GM21529 (cell line): ENCODE data around the gene PCK2.

ENCODE experiments used
- ATAC-seq: cut with Tn5 transposase; IDR thresholded peaks from one replicate; pipeline ENCODE4 v1.9.1; 2021; ENCODE audit not compliant: unreplicated experiment

Gene PCK2

DNA sequence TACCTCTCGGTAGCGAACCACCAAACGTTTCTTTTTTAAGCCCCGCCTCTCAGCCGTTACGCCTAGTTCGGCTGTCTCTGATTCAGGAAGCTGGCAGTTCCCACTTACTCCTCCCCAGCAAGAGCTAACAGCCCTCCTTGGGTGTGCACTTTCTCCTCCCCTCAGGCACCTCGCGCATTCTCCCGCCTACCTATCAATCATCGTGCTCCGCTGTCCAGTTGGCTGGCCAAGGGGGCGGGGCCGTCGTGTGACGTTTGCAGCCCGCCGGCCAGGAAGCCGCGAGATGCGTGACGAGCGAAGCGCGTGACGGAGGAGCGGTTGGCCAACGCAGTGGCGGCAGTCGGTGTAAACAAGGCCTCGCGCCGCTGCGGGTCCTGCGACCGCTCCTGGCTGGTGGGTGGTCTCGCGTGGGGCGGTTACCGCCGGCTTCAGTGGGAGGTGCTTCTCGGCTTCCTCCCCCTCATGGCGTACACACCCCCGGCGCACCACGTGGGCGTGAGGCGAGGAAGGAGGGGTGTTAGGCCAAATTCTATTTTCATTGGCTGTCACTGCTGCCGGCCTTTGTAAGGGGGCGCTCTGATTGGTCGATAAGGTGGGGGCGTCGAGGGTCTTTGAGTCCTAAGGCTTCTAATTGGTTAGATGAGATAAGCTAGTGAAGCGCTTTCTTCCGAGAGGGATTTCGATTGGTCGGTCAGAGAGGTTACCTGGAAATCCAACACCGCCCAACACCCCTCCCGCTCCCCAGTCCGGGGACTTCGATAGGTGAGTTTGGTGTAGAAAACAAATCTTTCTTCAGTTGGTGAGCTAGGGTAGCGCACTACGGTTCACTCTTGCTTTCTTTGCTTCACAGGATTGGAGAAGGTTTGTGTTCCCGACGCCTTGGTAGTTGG lies 20.7 kb downstream of the PCK2 start, which contains the start of the genes DCAF11 and NRL:
Gene DCAF11 (plus strand): TSS at position 246 of the 890 bp plus-strand sequence. CDS start 818 bp downstream, outside the sequence.
Gene NRL (minus strand): TSS at position 418 of the 890 bp plus-strand sequence. CDS start 32,101 bp downstream, outside the sequence.
- ATAC-seq = peak; percentile 81

DNA sequence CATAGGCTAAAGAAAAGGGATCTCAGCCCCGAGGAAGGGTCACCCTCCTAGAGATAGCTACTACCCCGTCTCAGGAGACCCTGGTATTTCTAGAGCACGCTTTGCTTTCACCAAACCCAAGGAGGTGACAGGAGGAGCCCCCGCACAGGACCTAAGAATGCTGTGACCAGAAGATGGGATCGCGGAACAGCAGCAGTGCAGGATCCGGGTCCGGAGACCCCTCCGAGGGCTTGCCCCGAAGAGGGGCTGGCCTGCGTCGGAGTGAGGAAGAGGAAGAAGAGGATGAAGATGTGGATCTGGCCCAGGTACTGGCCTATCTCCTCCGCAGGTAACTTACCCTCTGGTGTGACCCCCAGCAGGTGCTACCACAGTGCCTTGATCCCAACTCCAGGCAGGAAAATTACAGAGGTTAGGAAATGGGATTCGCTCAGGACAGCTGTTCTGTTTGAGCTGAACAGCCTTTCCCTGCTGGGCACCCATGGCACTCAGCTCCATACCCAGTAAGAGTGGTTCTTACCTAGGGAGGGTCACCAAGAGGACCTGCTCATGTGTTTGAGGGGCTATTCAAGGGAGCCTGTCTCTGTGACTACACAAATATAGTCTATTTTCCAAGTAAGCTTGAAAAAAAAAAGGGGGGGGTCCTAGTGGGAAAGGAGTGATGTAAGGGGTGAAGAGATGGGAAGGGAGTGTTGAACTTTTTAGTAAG lies 21.5 kb downstream of the PCK2 start:
- ATAC-seq = no peak

DNA sequence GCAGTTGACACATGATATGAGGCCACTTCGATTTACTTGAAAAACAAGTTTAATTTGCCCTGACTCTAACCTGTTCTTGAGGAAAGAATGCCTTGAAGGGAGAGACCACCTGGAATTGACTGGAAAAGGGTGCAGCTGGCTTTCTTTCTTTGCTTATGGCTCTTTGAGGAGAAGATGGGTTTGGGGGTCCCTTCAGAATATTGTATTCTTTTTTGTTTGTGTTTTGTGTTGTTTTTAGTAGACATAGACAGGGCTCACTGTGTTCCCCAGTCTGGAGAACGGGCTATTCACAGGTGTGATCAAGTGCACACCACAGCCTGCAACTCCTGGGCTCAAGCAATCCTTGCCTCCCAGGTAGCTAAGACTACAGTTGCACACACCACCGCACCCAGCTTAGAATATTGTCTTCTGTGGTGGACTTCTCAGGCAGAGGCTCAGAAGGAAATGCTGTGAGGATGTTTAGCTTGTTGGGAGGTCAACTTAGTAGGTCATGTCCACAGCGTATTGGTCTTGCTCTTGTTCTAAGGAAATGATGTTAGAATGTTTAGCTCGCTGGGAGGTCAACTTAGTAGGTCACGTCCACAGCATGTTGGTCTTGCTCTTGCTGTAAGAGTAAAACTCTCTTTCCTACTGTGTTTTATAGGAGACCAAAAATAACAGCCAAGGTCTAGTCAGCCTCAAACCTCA lies 22.2 kb downstream of the PCK2 start:
- ATAC-seq = no peak

DNA sequence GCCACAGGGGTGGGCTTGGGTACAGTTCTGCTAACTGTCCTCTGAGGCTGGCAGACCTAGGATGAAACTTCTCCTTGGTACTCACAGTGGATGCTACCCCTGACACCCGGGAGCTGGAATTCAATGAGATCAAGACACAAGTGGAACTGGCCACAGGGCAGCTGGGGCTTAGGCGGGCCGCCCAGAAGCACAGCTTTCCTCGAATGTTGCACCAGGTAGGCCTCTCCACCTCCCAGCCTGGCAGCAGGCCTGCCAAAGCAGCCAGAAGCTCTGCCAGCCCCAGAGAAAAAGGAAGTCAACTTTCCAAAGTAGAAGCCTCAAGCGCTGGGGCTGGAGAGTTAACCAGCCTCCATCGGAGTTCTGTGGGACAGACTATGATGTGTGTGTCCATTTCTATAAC lies 23.1 kb downstream of the PCK2 start:
- ATAC-seq = no peak

DNA sequence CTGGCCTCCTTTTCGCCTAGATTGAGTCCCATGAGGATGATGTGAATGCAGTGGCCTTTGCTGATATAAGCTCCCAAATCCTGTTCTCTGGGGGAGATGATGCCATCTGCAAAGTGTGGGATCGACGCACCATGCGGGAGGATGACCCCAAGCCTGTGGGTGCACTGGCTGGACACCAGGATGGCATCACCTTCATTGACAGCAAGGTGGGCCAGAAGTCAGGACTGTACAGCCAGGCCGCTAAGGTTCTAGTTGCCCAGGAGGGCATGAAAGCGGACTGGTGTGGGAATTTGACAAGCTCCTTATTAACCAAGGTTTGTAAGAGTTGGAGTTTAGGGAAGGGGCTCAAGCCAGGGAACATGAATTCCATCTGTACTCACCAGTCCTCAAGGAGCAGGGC lies 25.6 kb downstream of the PCK2 start:
- ATAC-seq = no peak

DNA sequence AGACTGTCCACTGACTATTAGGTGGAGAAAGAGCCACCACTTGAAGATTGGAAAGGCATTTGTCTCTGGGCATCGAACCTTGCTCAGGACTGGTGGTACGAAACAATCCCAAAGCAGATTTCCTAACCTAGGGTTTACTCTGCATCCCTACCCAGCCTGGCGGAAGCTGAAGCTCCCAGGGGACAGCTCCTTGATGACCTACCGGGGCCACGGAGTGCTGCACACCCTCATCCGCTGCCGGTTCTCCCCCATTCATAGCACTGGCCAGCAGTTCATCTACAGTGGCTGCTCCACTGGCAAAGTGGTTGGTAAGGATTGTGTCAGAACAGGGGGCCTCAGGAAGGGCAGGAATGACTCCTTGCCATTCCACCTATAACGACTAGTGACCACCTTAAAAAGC lies 27.1 kb downstream of the PCK2 start:
- no peak for ATAC-seq

DNA sequence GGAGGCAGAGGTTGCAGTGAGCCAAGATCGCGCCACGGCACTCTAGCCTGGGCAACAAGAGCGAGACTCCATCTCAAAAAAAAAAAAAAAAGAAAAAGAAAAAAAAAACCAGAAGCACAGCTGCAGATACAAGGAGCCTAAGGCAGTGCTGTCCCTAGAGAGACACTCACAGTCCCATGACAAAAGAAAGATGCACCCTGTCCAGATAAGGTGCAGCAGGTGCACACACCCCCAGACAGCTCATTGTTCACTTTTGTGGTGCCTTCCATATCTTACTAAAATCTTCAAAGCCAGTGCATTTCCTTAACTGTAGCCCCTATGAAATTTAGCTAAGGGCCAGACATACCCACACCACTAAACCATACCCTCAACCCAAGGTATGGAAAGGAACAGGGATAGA lies 28.3 kb downstream of the PCK2 start:
- ATAC-seq = no peak

DNA sequence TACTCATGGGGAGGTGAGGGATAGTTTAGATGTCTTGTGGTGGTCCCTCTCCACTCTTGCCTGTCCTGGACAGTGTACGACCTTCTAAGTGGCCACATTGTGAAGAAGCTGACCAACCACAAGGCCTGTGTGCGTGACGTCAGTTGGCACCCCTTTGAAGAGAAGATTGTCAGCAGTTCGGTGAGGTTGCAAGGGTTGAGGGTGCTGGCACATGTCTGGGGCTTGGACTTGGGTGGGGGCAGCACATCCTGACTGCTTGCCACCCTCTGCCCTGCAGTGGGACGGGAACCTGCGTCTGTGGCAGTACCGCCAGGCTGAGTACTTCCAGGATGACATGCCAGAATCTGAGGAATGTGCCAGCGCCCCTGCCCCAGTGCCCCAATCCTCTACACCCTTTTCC lies 28.8 kb downstream of the PCK2 start:
- ATAC-seq = no peak

DNA sequence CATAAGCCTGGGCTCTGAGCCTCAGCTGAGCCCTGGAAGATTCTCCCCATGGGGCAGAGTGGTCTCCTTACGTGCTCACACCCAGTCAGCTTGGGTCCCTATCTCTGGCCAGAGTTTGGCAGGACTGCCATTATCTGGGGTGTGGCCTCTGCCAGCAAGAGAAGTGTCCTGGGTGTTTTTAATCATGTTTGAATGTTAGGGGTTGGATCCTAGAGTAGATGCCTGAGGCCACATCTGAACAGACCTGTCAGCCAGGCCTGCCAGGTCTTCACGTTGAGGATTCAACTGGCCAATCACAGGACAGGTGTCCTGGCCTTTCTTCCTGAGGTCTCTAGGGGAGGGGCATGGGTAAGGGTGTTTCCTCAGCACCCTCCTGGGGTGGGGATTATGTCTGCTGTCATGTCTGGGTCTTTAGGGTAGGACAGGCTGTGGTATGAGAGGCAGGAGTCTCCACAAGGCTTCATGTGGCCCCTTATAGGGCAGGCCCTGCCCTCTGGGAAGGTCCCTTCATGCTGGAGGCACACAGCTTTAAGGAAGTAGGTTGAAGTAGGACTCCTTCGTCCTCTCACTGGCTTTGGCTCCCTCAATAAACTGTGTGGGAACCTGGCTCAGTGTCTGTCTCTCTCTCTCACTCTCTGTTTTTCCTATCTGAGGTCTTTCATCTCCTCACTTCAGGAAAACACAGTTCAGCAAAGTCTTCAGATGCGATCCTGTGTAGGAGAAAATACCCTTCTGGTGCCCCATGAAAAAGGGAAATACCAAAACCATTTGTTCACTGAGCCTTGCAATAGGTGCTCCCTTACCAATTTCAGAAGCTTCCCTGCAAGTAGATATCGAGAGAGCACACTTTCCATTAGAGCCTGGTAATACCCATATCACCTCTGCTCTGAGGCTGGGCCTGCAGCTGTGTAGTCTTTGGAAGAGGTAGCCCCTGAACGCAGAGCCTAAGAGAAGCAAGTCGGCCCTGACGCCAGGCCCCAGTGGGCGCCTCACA lies 29.6 kb downstream of the PCK2 start:
- ATAC-seq = no peak

DNA sequence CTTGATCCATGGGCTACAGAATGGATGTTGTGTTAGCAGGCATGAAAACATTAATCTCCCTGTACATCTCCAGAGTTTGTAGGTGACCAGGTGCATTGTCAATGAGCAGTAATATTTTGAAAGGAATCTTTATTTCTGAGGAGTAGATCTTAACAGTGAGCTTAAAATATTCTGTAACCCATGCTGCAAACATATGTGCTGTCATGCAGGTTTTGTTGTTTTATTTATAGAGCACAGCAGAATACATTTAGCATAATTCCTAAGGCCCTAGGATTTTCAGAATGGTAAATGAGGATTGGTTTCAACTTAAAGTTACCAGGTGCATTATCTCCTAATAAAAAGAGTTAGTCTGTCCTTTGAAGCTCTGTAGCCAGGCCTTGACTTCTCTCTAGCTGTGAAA lies 32.8 kb downstream of the PCK2 start:
- no peak for ATAC-seq

DNA sequence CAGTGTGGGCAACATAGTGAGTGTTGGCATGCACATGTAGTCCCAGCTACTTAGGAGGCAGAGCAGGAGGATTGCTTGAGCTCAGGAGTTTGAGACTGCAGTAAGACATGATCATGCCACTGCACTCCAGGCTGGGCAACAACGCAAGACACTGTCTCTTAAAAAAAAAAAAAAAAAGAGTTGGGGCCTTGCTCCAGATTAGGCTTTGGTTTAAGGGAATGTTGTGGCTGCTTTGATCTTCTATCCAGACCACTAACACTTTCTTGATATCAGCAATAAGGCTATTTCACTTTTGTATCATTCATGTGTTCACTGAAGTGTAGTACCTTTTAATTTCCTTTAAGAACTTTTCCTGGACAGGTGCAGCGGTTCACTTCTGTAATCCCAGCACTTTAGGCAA lies 33.6 kb downstream of the PCK2 start:
- ATAC-seq = no peak

DNA sequence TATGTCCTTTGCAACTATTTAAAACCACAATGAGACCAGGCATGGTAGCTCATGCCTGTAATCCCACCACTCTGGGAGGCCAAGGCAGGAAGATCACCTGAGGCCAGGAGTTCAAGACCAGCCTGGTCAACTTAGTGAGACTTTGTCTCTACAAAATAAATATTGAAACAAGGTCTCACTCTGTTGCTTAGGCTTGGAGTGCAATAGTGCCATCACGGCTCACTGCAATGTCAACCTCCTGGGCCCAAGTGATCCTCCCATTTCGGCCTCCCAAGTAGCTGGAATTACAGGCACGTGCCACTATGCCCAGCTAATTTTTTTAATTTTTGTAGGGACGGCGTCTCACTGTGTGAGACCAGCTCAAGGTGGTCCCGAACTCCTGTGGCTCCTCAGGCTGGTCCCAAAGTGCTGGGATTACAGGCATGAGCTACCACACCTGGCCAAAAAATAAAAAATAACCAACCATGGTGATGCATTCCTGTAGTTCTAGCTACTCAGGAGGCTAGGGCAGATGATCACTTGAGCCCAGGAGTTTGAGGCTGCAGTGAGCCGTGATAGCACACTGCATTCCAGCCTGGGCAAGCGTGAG lies 35.4 kb downstream of the PCK2 start:
- ATAC-seq = no peak

DNA sequence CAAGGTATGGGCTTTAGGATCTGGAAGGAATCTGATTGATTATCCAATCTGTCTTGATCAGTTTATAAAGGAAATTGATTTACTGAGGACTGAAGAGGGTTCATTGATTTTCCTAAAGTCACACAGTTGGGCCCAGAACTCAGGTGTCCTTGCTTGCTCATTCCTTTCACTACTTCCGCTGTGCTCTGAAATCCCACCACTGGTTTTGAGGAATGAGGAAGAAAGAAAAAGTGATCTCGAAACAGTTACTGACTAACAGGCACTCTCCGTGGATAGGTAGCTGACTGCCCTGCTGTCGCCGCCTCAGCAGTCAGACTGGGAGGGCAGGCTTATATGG lies 36.2 kb downstream of the PCK2 start, which contains the start of gene FITM1:
Gene FITM1 (plus strand): TSS at position 280 of the 337 bp plus-strand sequence. CDS start 905 bp downstream, outside the sequence.
- no peak for ATAC-seq

DNA sequence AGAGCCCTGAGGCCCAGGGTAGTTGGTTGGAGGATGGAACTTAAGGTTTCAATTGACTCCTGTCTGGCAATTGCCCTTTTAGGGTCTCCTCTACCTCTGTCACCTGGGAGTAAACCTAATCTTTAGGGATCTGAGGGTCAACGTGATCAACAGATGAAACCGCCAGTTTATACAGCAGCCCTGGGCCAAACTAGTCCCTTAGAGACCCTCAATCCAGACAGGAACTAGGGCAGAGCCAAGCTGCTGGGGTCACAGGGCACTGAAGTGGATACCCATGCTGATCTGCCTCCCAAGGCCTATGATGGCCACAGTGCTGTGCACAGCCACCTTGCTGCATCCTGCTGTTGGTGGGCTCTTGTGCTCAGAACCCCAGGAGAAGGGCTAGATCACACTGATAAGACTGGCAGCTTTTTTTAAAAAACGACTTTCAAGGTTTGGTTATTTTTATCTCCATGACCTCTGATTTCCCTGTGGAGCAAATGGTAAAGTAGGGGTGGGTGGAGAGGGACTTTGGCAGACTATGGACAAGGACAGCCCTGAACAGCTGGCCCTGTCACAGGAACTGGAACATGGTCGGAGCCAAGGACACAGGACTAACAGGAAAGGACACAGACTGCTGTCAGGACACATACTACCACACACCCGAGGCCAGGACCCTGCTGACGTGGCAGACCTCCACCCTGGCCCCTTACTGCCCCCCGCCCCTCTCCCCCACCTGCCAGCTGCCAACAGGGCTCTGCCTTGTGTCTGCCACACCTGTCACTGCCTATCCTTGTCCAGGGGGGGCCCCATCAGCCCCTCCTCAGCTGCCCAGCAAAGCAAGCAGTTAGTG lies 36.8 kb downstream of the PCK2 start:
- no peak for ATAC-seq

DNA sequence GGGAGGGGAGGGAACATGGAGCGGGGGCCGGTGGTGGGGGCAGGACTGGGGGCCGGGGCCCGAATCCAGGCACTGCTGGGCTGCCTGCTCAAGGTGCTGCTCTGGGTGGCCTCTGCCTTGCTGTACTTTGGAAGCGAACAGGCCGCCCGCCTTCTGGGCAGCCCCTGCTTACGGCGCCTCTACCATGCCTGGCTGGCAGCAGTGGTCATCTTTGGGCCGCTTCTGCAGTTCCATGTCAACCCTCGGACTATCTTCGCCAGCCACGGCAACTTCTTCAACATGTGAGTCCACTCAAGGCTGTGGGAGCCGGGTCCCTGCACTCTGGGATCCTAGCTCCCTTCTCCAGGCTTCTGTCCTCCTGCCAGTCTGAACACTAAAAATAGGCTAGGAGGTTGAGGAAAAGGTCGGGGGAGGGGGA lies 37.4 kb downstream of the PCK2 start:
- no peak for ATAC-seq

DNA sequence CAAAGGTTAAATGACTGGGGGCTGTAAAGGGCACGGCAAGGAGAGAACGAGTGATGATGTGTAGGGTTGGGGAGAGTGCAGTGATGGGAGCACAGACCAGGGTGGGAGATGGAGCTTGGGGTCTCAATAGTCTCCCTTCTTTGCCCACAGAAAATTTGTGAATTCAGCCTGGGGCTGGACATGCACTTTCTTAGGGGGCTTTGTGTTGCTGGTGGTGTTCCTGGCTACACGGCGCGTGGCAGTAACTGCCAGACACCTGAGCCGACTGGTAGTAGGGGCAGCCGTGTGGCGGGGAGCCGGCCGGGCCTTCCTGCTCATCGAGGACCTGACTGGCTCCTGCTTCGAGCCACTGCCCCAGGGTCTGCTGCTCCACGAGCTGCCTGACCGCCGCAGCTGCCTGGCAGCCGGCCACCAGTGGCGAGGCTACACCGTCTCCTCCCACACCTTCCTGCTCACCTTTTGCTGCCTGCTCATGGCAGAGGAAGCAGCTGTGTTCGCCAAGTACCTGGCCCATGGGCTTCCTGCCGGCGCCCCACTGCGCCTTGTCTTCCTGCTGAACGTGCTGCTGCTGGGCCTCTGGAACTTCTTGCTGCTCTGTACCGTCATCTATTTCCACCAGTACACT lies 38.1 kb downstream of the PCK2 start:
- ATAC-seq = no peak

DNA sequence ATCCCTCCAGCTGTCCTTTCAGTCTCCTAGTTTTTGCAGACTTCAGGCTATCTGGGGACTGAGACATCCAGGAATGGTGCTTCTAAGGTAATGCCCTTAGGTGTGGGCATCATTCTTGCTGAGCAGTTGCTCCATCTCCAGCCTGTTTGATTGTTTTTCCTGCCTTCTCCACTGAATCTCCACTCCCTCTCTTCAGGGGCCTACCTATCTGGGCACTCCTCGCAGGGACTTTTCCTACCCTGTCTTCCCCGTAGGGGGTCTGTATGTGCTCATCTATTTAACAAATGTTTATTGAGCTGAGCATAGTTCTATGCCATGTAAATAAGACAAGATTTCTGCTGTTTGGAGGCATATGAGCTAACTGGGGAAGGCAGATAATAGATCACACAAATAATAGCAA lies 38.9 kb downstream of the PCK2 start:
- no peak for ATAC-seq

DNA sequence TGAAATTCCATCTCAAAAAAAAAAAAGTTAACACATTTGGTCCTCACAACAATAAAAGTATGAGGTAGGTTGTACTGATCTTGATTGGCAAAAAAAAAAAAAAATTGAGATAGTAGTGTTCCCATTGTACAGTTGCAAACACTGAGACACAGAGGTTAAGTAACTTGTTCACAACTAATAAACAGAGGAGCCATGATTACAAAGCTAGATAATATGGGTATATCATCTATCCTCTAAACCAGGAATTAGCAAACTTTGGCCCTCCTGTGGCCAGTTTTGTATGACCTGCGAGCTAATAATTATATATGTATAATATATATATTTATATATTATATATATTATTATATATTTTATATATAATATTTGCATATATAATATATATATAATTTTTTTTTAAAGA lies 39.6 kb downstream of the PCK2 start:
- ATAC-seq = no peak

DNA sequence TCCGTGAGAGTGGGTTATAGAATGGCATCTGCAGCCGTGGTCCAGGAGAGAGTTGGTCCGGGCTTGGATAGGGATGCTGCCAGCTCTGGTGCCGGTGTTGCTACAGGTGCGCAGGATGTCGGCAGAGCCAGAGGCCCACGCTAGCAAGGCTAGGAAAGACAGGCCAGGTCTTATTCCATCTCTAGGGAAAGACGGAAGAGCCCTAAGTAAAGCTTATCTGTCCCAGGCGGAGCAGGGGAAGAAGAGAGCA lies 41.4 kb downstream of the PCK2 start:
- ATAC-seq = peak; percentile 13
